ENCODE measurements around the gene TMEM175. TPM values are rescaled to one million over a fixed set of nuclear protein-coding genes. Genes with fewer than 3 reads are reported as not detected.

Gene TMEM175
- total and polyA plus RNA-seq, 2 of the 4 experiments (the other 2 are of a cell fraction): 7.7 to 41.9 TPM

DNA sequence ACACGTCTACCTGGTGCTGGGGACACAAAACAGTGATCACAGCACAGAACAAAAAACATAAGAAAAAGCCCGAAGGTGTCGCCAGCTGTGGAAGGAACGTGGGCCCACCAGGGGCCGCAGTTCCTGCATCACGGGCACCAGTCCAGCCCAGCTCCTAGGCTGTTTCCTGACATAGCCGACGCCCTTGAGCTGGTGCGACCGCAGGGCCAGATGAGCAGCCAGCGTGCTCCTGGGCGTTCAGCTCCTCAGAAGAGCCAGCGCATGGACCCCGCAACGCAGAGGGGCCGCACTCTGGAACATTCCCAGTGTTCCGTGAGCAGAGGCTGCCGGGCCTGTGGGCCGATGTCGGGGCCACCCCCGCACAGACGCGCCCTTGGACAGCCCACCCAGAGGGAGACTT, 44.2 kb upstream of the TMEM175 start:
- no peak overlapping the region for H2AFZ ChIP-seq (replicated peaks; ENCODE audit: low read length, poor library complexity)
- no peak for ATAC-seq (ENCODE audit: low read depth)
- dilution Hi-C loops (cut with HindIII; ENCODE audit: low sequenced_read_pairs, unreplicated experiment) (no loop called here), intact Hi-C loops (cut with micrococcal nuclease) (no loop called here), in situ Hi-C loops (cut with MboI; ENCODE audit: low sequenced_read_pairs) (no loop called here)
- TF ChIP-seq RFX5 (IDR thresholded peaks at IDR 0.05; ENCODE audit: low read depth, low read length) (no peak), MAZ (IDR thresholded peaks at IDR 0.05; ENCODE audit: borderline replicate concordance, low read depth, low read length) (no peak), MXI1 (IDR thresholded peaks at IDR 0.05; ENCODE audit: borderline replicate concordance, low read depth, low read length) (no peak), POLR2A (IDR thresholded peaks at IDR 0.05; ENCODE audit: low read depth, low read length) (no peak), FOS (IDR thresholded peaks at IDR 0.05; ENCODE audit: low read depth, low read length) (no peak), MAFK (IDR thresholded peaks at IDR 0.05; ENCODE audit: low read depth, low read length) (no peak), SMC3 (IDR thresholded peaks at IDR 0.05; ENCODE audit: low read depth, low read length) (no peak), CEBPB (IDR thresholded peaks at IDR 0.05; ENCODE audit: low read depth, low read length) (no peak), RCOR1 (IDR thresholded peaks at IDR 0.05; ENCODE audit: insufficient replicate concordance, low read length) (no peak)
- TF ChIP-seq, protein P1, sequence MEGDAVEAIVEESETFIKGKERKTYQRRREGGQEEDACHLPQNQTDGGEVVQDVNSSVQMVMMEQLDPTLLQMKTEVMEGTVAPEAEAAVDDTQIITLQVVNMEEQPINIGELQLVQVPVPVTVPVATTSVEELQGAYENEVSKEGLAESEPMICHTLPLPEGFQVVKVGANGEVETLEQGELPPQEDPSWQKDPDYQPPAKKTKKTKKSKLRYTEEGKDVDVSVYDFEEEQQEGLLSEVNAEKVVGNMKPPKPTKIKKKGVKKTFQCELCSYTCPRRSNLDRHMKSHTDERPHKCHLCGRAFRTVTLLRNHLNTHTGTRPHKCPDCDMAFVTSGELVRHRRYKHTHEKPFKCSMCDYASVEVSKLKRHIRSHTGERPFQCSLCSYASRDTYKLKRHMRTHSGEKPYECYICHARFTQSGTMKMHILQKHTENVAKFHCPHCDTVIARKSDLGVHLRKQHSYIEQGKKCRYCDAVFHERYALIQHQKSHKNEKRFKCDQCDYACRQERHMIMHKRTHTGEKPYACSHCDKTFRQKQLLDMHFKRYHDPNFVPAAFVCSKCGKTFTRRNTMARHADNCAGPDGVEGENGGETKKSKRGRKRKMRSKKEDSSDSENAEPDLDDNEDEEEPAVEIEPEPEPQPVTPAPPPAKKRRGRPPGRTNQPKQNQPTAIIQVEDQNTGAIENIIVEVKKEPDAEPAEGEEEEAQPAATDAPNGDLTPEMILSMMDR (conservative IDR thresholded peaks at IDR 0.05; ENCODE audit: low read depth, low read length): no peak
- TF ChIP-seq, protein P2, sequence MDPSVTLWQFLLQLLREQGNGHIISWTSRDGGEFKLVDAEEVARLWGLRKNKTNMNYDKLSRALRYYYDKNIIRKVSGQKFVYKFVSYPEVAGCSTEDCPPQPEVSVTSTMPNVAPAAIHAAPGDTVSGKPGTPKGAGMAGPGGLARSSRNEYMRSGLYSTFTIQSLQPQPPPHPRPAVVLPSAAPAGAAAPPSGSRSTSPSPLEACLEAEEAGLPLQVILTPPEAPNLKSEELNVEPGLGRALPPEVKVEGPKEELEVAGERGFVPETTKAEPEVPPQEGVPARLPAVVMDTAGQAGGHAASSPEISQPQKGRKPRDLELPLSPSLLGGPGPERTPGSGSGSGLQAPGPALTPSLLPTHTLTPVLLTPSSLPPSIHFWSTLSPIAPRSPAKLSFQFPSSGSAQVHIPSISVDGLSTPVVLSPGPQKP (IDR thresholded peaks at IDR 0.05; ENCODE audit: borderline replicate concordance, low read depth, low read length): no peak
- TF ChIP-seq, protein P3, sequence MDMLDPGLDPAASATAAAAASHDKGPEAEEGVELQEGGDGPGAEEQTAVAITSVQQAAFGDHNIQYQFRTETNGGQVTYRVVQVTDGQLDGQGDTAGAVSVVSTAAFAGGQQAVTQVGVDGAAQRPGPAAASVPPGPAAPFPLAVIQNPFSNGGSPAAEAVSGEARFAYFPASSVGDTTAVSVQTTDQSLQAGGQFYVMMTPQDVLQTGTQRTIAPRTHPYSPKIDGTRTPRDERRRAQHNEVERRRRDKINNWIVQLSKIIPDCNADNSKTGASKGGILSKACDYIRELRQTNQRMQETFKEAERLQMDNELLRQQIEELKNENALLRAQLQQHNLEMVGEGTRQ (IDR thresholded peaks at IDR 0.05; ENCODE audit: low read depth, low read length): no peak
- H3K27ac ChIP-seq (ENCODE audit: insufficient read depth, low read length): no peak overlapping the region
- peaks cover 2 to 13% of the 10 kb centered on the region in 2 experiments; a peak in 3 of 4 replicates for H3K79me1 ChIP-seq (ENCODE audit: low read depth in 1 of 2, low read length in 2 of 2)
- no peak overlapping the region for H3K4ac ChIP-seq (ENCODE audit: low read depth, low read length)
- H4K20me1 ChIP-seq (ENCODE audit: insufficient read depth, low read length): peaks cover 11% of the 10 kb centered on the region
- DNase-seq: no peak
- no peak overlapping the region for H3K56ac ChIP-seq (ENCODE audit: extremely low read depth, insufficient read depth, low read length)
- H4K8ac ChIP-seq (ENCODE audit: low read depth in 2 of 2, low read length in 2 of 2): no peak overlapping the region
- H3K18ac ChIP-seq (ENCODE audit: low read depth, low read length): no peak overlapping the region
- no peak overlapping the region for H2AK5ac ChIP-seq (ENCODE audit: low read depth, low read length)
- no peak overlapping the region for H3K9ac ChIP-seq (ENCODE audit: low read depth, low read length)
- H3K4me1 ChIP-seq (ENCODE audit: control insufficient read depth, insufficient read depth, low read length): no peaks in the 10 kb centered on the region
- peaks cover 70% of the 10 kb centered on the region for H3K36me3 ChIP-seq (ENCODE audit: control insufficient read depth, insufficient read depth, low read length)
- no peak overlapping the region for H2AK9ac ChIP-seq (replicated peaks; ENCODE audit: low read depth, low read length, poor library complexity)
- no peak overlapping the region for H2BK15ac ChIP-seq (ENCODE audit: low read depth, low read length)
- no peaks in the 10 kb centered on the region for H3K27me3 ChIP-seq (ENCODE audit: control insufficient read depth, insufficient read depth, low read length)
- POLR2A ChIA-PET (ENCODE audit: unreplicated experiment): no interaction called here
- no peak overlapping the region for H3K23ac ChIP-seq (ENCODE audit: low read depth, low read length)
- H2BK120ac ChIP-seq (ENCODE audit: low read depth, low read length): no peak overlapping the region
- no peak overlapping the region for H3K4me2 ChIP-seq (ENCODE audit: low read depth, low read length)
- 98% methylated on average over 6 of the region's 23 CpGs; no CpG with 5 or more reads in 1 of the 2 experiments for WGBS, 2 experiments (ENCODE audit: extremely low coverage in 2 of 2, insufficient read length in 1 of 2)
- H2BK20ac ChIP-seq (ENCODE audit: low read depth, low read length): no peak overlapping the region
- no peak overlapping the region for H4K5ac ChIP-seq (ENCODE audit: low read depth, low read length)
- no peak overlapping the region for H3K4me3 ChIP-seq (ENCODE audit: insufficient read depth, low read depth, low read length)
- BruUV-seq (replicated peaks): no TSS peak
- no peak overlapping the region for H3K14ac ChIP-seq (replicated peaks; ENCODE audit: low read depth, low read length)
- H4K91ac ChIP-seq (ENCODE audit: insufficient read depth, low read depth, low read length): no peak overlapping the region
- H3K9me1 ChIP-seq (ENCODE audit: insufficient read depth, low read length): peaks cover 8% of the 10 kb centered on the region
- H2BK5ac ChIP-seq (ENCODE audit: low read depth, low read length, poor library complexity, severe bottlenecking): no peak overlapping the region
- no peaks in the 10 kb centered on the region for H3K9me3 ChIP-seq (ENCODE audit: control insufficient read depth, insufficient read depth, low read length)
- CTCF ChIA-PET: no interaction called here
